ENCODE measurements around the gene SH3RF3.
A peak's percentile ranks its signal among the peaks of the same experiment; 100 is the strongest.

SH3RF3 gene

GRCh38 chr2:109397893-109398292 is 268.9 kb downstream of the SH3RF3 start:
- DNase-seq (ENCODE audit: low read depth), result no peak

DNA sequence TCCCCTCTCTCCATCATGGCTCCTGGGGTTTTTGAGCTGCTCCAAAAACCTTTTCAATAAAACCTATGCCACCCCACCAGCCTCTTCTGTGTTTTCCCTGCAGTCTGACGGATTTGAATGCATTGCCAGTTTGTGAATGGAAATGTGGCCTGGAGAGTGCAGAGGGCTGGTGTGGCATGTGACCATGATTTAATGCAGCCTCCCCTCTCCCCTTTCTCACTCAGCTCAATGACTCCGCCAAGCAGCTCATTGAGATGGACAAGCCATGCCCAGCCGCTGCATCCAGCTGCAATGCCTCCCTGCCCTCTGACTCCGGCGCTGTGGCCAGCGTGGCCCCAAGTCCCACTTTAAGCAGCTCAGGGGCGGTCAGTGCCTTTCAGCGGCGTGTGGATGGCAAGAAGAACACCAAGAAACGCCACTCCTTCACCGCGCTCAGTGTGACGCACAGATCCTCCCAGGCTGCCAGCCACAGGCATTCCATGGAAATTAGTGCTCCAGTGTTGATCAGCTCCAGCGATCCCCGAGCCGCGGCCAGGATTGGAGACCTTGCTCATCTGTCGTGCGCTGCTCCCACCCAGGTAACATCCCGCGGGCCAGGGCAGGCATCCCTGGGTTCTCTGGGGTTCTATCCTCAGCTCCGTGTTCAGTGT is 269.5 kb downstream of the SH3RF3 start:
- DNase-seq (ENCODE audit: low read depth), result no peak

DNA sequence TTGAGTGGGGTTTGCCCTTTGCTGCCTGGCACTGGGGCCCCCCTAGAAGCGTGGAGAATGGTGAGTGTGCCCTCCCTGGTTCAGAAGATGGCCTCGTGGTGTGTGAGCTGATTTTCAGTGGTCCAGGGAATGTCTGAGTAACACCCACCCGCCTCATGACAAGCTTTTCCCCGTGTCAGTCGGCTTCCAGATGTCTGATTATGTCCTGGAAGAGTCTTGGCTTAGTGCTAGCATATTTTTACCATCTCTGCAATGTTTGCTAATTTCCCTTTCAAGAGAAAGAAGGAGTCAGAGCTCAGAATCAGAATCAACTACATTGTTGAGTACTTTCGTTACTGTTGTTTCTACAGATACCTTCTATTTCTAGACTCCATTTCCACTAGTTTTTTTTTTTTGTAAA is 270.1 kb downstream of the SH3RF3 start:
- DNase-seq (ENCODE audit: low read depth), result no peak

DNA sequence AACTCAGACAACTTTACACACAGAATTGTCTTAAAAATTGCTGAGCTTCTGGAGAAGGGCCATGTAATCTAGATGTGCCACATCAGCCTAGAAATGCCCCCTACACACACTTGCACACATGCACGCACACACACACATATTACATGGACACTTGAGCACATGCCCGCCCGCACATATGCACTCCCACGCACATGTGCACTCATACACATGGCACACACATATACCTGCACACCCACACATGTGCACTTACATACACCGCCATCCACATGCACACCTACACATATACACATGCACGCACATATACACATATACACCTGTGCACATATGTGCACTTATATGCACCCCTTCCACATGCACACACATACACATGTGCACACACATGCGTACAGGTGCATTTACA is 271.1 kb downstream of the SH3RF3 start:
- DNase-seq (ENCODE audit: low read depth), result no peak

DNA sequence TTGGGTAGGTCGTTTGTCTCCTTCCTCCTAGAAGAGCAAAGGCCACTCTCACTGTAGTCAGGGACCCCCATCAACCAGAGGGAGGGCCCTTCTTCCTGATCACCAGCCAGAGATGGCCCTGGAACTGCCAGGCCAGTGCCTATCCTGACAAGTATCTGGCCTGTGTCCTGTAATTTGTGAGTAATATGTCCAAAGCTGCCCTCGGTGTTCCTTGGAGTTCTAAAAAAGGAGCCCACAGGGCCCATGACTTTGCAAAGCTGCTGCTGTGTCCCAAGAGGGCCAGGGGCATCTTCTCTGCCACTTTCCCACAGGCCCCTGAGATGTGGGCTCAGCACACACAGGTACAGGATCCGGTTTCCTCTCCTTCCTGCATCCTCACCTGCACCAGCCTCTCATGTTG is 272.4 kb downstream of the SH3RF3 start:
- DNase-seq (ENCODE audit: low read depth), result no peak

- DNase-seq (ENCODE audit: low read depth), result peak; percentile 39
These were observed 273.2 kb downstream of the SH3RF3 start for GRCh38 chr2:109402180-109402579.

GRCh38 chr2:109402980-109403840 is 274.2 kb downstream of the SH3RF3 start:
- DNase-seq (ENCODE audit: low read depth), result no peak

- DNase-seq (ENCODE audit: low read depth), result peak; percentile 63
These were observed 274.8 kb downstream of the SH3RF3 start for GRCh38 chr2:109403841-109404201.

DNA sequence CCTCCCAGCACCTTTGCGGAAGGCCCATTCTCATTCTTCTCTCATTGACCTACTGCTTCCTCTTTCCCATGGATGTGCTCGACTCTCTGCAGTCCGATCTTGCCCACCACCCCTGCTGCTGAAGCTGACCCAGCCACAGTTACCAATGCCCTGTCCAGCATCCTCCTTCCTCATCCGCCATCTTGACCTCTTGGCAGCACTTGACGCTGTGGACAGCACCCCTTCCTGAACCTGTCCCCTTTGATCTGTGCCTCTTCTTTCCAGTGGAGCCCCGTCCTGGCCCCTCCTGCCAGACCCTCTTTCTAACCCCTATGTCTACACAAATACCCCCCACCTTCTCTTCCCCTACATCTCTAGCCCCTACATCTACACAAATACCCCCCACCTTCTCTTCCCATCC is 275.7 kb downstream of the SH3RF3 start:
- DNase-seq (ENCODE audit: low read depth), result no peak

DNA sequence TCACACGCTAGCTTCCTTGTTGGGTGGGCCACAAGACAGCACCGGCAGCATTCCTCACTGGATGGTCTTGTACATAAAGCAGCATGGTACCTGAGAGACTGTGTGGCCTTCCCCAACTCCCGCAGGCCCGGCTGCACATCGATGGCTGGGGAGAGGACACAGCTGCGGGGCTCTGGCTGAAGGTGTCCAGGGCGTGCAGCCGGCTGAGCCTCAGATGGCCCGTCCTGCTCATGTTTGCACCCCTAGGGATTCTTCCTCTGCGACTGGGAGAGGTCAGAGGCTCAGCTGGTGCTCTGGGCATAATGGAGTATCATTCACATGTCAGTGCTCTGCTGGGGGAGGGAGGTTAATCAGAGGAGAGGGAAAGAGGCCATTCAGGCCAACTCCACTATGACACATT is 276.9 kb downstream of the SH3RF3 start:
- DNase-seq (ENCODE audit: low read depth), result no peak

DNA sequence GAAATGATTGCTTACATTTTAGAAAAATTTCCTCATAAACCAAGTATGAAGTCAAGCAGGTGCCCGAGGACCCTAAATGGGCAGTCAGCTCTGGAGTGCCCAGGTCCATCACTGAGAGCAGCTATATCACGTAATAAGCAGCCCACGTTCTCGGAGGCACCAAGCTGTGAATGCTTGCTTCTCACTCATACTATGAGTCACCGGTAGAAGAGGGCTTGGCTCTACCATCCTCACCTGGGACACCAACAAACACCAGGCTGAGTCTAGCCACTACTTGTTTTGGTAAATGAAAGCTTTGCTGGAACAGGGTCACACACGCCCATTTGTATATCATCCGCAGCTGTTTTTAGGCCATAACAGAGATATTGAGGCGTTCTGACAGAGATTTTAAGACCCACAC is 277.3 kb downstream of the SH3RF3 start:
- no peak for DNase-seq (ENCODE audit: low read depth)

- DNase-seq (ENCODE audit: low read depth), result no peak
These were observed 278.5 kb downstream of the SH3RF3 start for GRCh38 chr2:109407276-109408042.

DNA sequence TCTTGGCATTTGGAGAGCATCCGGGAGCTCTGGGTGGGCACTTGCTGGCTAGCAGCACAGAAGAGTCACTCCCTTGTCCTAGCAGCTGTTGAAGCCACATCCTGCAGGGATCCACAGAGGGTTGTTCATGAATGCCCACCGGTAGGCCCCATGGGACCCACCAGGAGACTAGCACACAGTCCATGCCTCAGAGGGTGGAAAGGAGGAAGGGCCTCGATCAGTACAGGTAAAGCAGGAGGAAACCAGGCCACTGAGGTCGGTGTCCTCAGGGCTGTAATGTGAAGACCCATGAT is 279.0 kb downstream of the SH3RF3 start:
- DNase-seq (ENCODE audit: low read depth), result no peak

DNA sequence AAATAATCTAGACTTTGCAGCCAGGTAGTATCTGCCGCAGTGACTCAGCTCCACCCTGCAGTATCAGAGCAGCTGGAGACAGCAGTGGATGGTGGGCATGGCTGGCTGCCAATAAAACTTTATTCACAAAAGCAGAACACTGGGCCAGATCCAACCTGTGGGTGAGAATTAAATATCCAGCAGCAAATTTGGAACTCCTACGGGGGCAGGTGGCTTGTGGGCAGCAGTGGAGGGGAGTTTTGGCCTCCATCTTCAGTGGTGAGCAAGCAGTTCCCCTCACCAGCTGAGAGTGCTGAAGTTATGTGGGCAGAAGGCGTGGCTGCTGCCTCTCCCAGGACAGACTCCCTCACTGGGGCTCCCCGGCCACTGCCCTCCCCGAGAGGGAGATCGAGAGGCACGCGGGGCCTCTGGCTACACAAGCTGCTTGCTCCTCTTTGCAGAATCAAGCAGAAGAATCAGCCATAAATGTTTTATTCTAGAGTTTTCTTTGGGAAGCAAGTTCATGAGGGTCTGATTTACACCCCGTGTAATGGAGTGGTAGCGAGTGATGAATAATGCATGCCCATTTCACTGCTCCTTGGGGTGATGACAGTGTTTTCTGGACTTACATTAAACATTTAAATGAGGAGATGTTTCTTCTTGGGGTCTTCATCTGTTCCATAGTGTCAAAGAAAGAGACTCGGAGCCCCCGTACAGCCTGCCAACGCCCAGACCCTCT is 280.5 kb downstream of the SH3RF3 start:
- no peak for DNase-seq (ENCODE audit: low read depth)

- no peak for DNase-seq (ENCODE audit: low read depth)
These were observed 281.2 kb downstream of the SH3RF3 start for GRCh38 chr2:109410039-109410815.

DNA sequence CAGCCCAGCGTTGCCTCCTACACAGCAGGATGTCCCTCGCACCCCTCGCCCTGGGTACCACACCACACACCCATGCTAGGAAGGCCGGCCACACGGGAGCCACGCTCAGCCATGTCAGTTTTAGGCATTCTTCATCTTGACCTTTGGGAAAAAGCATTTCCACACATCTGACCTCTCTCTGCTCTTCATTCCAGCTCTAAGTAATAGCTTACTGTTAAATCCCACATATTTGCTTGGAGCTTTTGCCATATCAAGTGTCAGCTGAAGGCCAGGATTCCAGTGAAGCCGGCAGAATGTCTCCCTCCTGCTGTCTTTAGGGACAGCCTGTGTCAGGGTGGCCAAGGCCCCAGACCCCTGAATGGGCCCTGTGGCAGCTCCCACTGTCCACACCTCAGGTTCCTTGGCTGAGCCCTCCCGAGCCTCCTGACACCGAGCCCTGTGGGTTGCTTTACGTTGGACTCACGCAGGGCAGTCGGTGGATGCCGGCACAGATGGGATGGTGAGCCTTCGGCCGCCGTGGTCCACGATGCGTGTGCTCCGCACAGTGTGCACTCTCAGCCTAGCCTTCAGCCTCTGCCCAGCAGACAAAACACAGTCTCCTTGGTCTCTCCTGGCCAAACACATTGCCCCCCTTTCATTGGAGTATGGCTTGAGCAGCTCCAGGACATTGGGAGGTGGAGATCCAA is 282.8 kb downstream of the SH3RF3 start:
- no peak for DNase-seq (ENCODE audit: low read depth)

- no peak for DNase-seq (ENCODE audit: low read depth)
These were observed 286.6 kb downstream of the SH3RF3 start for GRCh38 chr2:109415581-109416013.

DNA sequence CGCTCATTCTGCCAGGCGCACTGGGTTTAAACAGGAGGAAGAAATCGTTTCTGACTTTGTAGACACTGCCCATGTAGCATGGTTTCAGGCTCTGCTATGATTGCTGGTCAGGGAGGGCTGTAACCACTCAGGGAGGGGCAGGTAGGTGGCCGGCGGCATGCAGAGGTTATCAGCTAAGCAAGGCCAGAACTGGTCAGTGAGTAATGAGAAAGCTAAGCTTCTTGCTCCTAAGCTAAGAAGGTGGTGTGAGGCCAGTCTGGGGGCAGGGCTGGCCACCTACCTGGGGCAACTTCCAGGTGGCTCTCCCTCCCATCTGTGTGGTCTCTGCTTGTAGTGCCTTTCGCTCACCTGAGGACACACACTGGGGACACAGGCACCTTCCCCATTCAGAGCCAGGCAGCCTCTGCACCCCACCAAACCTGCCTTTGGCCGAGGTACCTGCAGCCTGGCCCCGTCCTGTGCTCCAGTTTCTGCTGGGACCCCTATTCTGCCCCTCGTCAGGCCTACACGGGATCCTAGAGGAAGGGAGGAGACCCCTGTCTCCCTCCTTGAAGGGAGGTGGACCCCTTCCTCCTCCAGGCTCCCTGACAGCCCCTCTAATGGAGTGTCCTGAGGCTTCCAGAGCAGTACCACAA is 288.8 kb downstream of the SH3RF3 start:
- no peak for DNase-seq (ENCODE audit: low read depth)

DNA sequence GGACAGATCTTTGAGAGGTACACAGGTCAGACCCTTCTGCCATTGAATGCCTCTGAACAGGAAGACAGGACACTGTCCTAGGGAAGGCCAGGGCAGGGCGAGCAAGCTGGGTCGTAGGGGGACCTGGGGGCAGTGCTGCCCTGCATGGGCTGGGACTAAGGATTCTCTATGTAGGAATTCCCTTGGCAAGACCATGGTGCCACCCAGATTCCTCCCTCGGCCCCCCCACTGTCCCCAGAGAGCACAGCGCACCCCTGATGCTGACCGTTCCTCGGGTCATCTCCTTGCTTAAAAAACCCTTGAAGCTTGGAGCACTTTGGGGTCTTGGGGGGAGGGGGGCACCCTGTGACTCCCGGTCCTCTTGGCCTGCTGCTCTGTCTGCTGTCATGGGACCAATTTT is 289.7 kb downstream of the SH3RF3 start:
- no peak for DNase-seq (ENCODE audit: low read depth)

DNA sequence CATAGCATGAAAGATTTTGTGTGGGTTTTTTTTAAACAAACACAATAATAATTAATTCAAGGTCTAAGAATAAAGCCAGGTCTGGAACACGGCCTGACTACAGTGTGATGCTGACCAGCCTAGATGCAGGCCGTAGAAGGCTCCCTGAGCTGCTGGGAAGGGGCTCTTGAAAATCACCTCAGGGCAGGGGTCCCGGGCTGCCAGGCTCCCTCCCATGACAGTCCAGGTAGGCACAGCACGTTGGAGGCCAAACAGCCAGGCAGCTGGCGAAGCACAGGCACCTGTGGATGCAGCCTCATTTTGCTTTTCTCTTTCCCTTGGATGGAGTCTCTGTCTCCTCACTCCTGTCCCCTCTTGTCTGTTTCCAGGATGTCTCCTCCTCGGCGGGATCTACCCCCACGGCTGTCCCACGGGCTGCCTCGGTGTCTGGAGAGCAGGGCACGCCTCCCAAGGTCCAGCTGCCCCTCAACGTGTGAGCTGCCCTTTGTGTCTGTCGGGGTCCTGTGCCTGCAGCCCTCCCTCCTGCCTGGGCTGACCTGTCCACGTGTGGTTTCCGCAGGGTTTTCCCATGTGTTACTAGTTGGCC is 290.3 kb downstream of the SH3RF3 start:
- no peak for DNase-seq (ENCODE audit: low read depth)

Measured in ELR (cell line).